ENCODE results near the gene ALDH8A1.

The ALDH8A1 gene

GRCh38 chr6:134967711-134968110, 17.8 kb upstream of the ALDH8A1 start:
- in situ Hi-C loops (cut with HindIII; ENCODE audit: low pct_unique_long_range_greater_than_20kb, low sequenced_read_pairs), result no loop called here
- no peak for DNase-seq (ENCODE audit: low read depth in 1 of 2, low spot score in 1 of 2)
- no peak for TF ChIP-seq JUND (IDR thresholded peaks at IDR 0.05; ENCODE audit: low read depth)

GRCh38 chr6:134964451-134965203, 14.7 kb upstream of the ALDH8A1 start:
- TF ChIP-seq JUND (IDR thresholded peaks at IDR 0.05; ENCODE audit: low read depth), result no peak
- DNase-seq (ENCODE audit: low read depth in 1 of 2, low spot score in 1 of 2), result no peak
- in situ Hi-C loops (cut with HindIII; ENCODE audit: low pct_unique_long_range_greater_than_20kb, low sequenced_read_pairs), result no loop called here

GRCh38 chr6:134962421-134962820, 12.5 kb upstream of the ALDH8A1 start:
- in situ Hi-C loops (cut with HindIII; ENCODE audit: low pct_unique_long_range_greater_than_20kb, low sequenced_read_pairs), result no loop called here
- no peak for DNase-seq (ENCODE audit: low read depth in 1 of 2, low spot score in 1 of 2)
- no peak for TF ChIP-seq JUND (IDR thresholded peaks at IDR 0.05; ENCODE audit: low read depth)

- TF ChIP-seq JUND (IDR thresholded peaks at IDR 0.05; ENCODE audit: low read depth), result no peak
- no peak for DNase-seq (ENCODE audit: low read depth in 1 of 2, low spot score in 1 of 2)
- in situ Hi-C loops (cut with HindIII; ENCODE audit: low pct_unique_long_range_greater_than_20kb, low sequenced_read_pairs), result no loop called here
These were observed 11.5 kb upstream of the ALDH8A1 start for GRCh38 chr6:134961366-134961765.

- in situ Hi-C loops (cut with HindIII; ENCODE audit: low pct_unique_long_range_greater_than_20kb, low sequenced_read_pairs), result no loop called here
- no peak for DNase-seq (ENCODE audit: low read depth in 1 of 2, low spot score in 1 of 2)
- TF ChIP-seq JUND (IDR thresholded peaks at IDR 0.05; ENCODE audit: low read depth), result no peak
These were observed 9.7 kb upstream of the ALDH8A1 start for GRCh38 chr6:134959603-134960002.

- no peak for TF ChIP-seq JUND (IDR thresholded peaks at IDR 0.05; ENCODE audit: low read depth)
- no peak for DNase-seq (ENCODE audit: low read depth in 1 of 2, low spot score in 1 of 2)
- in situ Hi-C loops (cut with HindIII; ENCODE audit: low pct_unique_long_range_greater_than_20kb, low sequenced_read_pairs), result no loop called here
These were observed 6.8 kb upstream of the ALDH8A1 start for GRCh38 chr6:134956676-134957075.

- in situ Hi-C loops (cut with HindIII; ENCODE audit: low pct_unique_long_range_greater_than_20kb, low sequenced_read_pairs), result no loop called here
- no peak for DNase-seq (ENCODE audit: low read depth in 1 of 2, low spot score in 1 of 2)
- no peak for TF ChIP-seq JUND (IDR thresholded peaks at IDR 0.05; ENCODE audit: low read depth)
These were observed 6.1 kb upstream of the ALDH8A1 start for GRCh38 chr6:134956032-134956431.

GRCh38 chr6:134954272-134955000, 4.5 kb upstream of the ALDH8A1 start:
- peak in 1 of 2 experiments; percentile 2 for DNase-seq (ENCODE audit: low read depth in 1 of 2, low spot score in 1 of 2)
- TF ChIP-seq JUND (IDR thresholded peaks at IDR 0.05; ENCODE audit: low read depth), result no peak
- in situ Hi-C loops (cut with HindIII; ENCODE audit: low pct_unique_long_range_greater_than_20kb, low sequenced_read_pairs), result no loop called here

GRCh38 chr6:134951494-134952263, 1.8 kb upstream of the ALDH8A1 start:
- in situ Hi-C loops (cut with HindIII; ENCODE audit: low pct_unique_long_range_greater_than_20kb, low sequenced_read_pairs), result no loop called here
- no peak for DNase-seq (ENCODE audit: low read depth in 1 of 2, low spot score in 1 of 2)
- TF ChIP-seq JUND (IDR thresholded peaks at IDR 0.05; ENCODE audit: low read depth), result no peak

GRCh38 chr6:134950482-134950881, 581 bp upstream of the ALDH8A1 start:
- no peak for TF ChIP-seq JUND (IDR thresholded peaks at IDR 0.05; ENCODE audit: low read depth)
- no peak for DNase-seq (ENCODE audit: low read depth in 1 of 2, low spot score in 1 of 2)
- in situ Hi-C loops (cut with HindIII; ENCODE audit: low pct_unique_long_range_greater_than_20kb, low sequenced_read_pairs), result no loop called here

GRCh38 chr6:134948691-134949090, 1.2 kb downstream of the ALDH8A1 start:
- in situ Hi-C loops (cut with HindIII; ENCODE audit: low pct_unique_long_range_greater_than_20kb, low sequenced_read_pairs), result no loop called here
- no peak for DNase-seq (ENCODE audit: low read depth in 1 of 2, low spot score in 1 of 2)
- no peak for TF ChIP-seq JUND (IDR thresholded peaks at IDR 0.05; ENCODE audit: low read depth)

- no peak for TF ChIP-seq JUND (IDR thresholded peaks at IDR 0.05; ENCODE audit: low read depth)
- no peak for DNase-seq (ENCODE audit: low read depth in 1 of 2, low spot score in 1 of 2)
- in situ Hi-C loops (cut with HindIII; ENCODE audit: low pct_unique_long_range_greater_than_20kb, low sequenced_read_pairs), result no loop called here
These were observed 1.8 kb downstream of the ALDH8A1 start for GRCh38 chr6:134948142-134948541.

- no peak for TF ChIP-seq JUND (IDR thresholded peaks at IDR 0.05; ENCODE audit: low read depth)
- no peak for DNase-seq (ENCODE audit: low read depth in 1 of 2, low spot score in 1 of 2)
- in situ Hi-C loops (cut with HindIII; ENCODE audit: low pct_unique_long_range_greater_than_20kb, low sequenced_read_pairs), result no loop called here
These were observed 4.9 kb downstream of the ALDH8A1 start for GRCh38 chr6:134945045-134945444.

All from T47D (cell line).